Measurements from ENCODE around the gene CASD1.

CASD1 gene

DNA sequence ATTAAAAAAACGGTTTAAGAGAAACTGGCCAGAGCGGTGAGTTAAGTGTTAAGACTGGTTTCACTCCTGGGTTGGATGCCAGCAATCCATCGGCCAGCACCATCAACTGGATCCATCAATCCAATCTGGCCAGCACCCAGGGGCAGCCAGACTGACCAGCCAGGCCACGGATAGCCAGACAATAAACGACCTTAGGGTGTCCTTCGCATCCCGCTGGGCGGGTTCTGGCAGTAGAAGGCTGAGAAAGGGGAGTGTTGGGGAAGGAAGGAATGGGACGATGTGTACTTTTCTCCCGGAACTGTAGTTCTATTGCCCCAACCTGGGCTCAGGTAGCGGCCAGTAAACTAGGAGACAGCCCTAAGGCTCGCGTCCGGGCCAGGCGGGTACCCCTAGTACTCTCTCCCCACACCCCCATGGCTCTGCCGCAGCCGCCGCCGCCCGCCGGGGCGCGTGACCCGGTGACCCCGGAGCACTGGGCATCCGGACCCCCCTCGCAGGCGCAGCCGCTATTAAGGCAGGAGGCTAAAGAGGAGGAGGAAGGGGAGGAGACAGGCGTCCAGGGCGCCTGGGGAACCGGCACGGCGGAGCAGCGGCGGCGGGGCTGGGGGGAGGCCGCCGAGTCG lies at the start of gene CASD1:
Gene CASD1, plus strand, starts transcription at position 546 of the 623 bp plus-strand sequence. CDS start 276 bp downstream, outside the sequence.
- peak; percentile 38 to 74 for DNase-seq

DNA sequence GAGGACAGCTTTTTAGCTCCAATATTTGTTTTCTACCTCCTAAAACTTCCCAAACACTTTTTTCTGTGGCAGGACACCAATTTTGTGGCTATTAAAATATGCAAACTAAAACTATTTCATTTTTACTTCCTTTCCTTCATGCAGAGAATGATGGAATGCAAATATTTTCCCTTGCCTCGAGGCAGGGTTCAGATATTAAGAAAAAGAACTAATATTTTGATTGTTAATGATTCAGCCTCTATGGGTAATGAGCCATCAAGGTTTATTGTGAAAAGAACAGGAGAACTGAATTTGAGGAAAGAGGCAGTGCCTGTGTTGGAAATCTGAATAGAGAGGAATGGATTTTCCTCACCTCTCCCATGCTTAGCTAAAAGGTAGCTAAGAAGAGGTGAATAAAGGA lies 43.1 kb upstream of the CASD1 start:
- DNase-seq = no peak

DNA sequence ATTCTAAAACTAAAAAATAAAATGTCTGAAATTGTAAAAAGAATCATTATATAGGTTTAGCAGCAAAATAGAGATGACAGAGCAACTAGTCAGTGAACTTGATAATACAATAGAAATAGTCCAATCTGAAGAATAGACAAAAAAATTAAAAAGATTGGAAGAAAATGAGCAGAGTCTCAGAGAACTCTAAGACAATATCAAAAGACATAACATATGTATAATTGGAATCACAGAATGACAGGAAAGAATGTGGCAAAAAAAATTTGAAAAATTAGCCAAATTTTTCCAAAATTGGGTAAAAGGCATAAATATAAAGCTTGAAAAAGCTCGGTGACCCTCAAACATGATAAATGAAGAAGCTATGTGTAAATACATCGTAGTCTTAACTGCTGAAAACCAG lies 38.0 kb upstream of the CASD1 start:
- DNase-seq = no peak

DNA sequence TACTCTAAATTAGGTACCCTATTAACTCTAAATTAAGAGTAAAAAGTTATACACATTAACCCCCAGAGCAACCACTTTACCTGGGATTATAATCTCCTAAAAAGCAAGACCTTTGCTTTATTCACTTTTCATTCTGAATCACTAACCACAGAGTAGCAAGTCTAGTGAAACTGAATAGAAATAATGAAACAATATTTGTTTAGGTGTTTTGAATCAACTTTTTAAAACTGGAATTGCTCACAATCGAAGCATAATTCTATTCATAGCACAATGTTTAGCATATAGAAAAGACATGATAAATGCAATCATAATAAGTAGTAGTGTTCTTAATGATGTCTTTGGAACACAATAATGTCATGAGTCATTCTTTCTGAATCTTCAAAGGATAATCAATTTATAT lies 37.0 kb upstream of the CASD1 start:
- DNase-seq = no peak

DNA sequence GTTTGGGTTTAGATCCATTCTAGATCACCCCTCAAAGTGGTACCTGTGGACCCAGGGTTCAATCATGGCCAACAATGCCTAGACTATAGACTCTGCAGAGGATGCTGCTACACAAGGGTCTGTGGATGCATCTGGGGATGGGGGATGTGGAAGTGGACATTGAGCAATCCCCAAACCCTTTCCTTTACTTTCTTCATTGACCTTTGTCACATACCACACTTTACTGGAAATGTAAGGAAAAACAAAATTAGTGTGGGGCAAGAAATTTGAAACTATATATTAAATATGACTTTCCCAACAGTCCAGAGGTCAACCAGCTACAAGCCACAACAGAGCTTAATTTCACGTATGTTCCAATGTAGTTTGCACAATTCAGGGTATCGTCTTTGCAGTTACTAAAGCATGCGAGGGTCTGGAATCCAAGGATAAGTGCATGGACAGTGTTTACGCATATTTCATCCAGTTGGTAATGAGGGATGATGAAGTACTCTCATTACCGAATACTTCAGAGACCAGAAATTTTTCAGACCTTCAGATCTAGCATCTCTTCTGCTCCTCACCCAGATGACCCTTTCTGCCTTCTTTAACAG lies 33.3 kb upstream of the CASD1 start:
- DNase-seq = no peak

DNA sequence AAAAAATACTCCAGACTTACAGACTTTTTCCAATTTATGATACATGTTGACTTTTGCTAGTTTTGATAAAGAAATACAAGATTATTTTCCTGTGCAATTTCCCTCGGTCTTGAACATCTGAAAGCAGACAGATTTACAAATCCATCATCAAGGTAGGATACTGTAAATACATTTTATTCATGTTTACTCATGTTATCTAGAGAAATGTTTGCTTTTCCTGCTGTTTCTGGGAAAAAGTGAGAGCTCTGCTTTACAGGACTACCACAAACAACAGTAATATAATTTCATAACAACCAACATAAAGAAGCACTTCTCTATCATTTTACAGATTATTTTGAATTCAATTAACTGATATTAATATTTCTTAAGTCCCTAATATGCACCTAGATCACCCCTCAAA lies 31.7 kb upstream of the CASD1 start:
- no peak for DNase-seq

DNA sequence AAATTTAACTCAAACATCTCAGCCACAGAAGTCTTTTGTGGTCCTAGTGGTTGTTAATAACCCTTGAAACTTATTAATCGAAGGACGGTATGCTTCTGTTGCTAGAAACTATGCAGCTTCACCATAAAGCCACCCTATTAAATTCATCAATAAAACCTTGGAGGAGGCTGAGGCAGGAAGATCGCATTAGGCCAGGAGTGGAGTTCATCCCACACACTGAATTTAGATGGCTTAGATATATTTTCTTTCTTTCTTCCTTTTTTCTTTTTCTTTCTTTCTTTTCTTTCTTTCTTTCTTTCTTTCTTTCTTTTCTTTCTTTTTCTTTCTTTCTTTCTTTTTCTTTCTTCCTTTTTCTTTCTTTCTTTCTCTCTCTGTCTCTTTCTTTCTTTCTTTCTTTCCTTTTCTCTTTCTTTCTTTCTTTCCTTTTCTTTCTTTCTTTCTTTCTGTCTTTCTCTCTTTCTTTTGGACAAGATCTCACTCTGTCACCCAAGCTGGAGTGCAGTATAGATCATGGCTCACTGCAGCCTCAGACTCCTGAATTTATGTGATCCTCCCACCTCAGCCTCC lies 30.9 kb upstream of the CASD1 start:
- no peak for DNase-seq

DNA sequence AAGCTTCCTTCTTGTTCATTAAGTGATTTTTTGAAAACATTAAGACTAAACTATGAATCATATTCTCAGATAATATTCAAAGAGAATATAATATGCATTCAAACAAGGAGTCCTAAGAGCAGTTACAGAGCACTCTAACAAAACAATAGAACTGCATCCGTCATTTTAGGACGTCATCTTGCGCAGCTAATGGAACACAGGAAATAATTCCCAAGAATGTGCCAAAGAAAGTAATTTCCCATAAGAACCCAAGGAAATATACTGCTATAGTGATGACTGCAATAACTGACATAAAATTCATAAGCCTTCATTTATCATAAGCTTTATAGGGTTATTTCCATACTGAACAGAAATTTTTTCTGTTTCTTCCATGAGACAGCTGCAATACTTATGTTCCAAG lies 28.3 kb upstream of the CASD1 start:
- DNase-seq = no peak

DNA sequence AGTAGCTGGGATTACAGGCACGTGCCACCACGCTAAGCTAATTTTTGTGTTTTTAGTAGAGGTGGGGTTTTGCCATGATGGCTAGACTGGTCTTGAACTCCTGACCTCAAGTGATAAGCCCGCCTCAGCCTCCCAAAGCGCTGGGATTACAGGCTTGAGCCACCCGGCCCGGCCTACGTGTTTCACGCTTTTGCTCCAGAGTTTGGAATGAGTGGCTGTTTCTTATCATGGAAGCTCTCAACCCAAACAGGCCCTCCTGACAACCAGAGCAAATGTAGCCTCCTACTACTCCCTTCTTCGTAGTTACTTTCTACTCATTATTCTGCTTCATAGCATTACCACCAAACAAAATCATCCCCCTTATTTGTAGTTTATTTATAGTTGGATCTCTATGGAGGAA lies 26.8 kb upstream of the CASD1 start:
- DNase-seq = no peak

DNA sequence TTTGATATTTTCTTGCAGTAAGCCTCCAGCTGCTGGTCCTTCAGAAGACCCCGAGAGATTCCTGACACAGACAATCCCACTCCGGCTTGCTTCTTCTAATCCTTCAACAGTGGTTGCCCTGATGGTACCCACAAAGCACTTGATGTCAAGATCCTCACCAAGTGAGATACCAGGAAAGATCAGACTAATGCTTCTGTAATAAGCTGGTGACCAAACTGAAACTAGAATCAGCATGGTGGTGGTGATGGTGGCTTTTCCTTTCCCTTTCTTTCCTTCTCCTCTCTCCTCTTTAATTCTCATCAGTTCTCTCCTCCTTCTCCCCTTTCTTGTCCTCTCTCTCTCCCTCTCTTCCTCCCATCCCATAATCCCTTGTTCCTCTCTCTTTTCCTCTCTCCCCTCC lies 25.8 kb upstream of the CASD1 start:
- DNase-seq = no peak

DNA sequence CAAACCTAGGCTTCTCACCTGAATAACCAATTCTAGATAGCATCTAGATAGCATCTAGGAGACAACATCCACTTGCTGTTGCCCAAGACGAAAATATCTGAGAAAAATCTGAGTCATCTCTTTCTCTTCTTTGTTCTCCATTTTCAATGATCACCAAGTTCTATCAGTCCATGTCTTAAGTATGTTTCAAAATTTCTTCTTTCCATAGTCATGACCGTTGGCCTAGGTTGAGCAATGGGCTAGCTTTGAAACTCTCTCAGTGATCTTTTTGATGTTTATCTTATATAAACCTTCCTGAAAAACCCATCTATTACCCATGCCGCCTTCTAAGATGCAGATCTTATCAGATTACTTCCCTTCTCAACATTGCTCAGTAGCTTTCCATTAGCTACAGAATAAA lies 23.4 kb upstream of the CASD1 start:
- no peak for DNase-seq

DNA sequence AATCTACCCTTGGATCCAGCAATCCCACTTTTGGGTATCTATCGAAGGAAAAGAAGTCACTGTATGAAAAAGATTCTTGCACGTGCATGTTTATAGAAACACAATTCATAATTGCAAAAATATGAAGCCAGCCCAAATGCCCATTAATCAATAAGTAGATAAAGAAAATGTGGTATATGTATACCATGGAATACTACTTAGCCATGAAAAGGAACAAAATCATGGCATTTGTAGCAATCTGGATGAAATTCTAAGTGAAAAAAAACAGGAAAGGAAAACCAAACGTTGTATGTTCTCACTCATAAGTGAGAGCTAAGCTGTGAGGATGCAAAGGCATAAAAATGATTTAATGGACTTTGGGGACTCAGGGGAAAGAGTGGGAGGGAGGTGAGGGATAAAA lies 18.2 kb upstream of the CASD1 start:
- no peak for DNase-seq

DNA sequence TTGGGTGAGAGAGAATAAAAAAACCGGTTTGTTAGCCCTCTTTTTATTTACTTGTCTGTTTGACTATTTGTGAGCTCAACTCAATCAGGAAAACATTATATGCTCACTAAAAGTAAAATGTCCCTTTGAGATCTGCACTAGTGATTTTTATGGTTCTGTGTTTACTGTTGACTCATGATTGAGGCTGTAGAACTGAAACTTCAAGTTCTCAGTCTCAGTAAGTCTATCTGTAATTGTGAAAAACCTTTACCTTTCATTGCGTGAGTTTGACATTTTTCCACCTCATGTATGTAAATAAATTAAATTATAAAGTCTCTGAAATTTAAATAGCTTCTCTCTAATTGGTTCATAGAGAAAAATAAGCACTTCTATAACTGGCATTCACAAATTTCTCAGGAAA lies 17.0 kb upstream of the CASD1 start:
- no peak for DNase-seq

DNA sequence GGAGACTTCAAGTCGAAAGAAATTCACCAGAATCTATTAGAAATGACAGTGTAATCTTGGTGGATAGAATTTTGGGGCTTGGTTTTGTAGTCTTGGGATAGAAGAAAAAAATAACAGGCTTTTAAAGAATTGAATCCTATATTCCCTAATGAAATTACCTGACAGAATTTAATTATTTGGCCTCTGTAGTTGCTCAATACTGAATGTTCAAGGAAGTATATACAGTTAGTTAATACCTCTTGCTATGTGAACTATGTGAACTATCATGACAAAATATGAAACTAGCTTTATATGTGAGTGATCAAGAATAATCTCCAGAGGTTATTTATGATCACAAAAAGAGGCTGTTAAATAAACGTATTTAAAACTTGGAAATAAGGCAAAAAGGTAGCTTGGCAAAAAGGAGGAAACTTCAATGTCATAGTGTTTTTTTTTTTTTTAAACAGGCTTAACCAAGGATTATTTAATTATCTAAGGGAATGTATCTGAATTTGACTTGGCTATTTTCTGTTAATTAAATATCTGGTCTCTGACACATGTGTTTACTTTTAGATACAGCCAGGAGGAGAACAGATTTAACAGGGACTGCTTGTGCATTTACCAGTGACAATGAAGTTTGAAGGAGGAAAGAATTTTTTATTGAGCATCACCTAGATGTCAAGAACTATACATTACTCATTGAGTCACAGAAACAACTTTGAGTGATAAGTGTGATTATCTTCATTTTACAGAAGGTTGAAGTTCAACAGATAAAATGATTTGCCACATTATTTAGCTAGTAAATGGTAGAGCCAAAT lies 11.5 kb upstream of the CASD1 start:
- no peak for DNase-seq

DNA sequence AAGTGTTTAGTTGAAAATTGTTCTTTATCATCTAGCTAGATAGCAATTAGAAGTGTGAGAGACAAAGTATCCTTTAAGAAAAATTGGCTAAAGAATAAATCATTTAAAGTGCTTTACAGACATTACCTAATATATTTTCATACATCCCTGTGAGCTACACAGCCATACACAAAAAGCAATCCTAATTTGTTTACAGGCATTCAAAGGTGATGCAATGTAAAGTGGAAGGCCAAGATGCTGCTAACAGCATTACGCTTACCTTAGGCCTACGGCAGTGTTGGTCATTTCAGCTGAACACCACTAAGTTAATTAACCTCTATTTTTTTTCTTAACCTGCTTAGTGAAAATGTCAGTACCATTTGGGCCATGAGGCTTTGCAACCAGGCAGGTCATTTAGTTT lies 10.7 kb upstream of the CASD1 start:
- DNase-seq = no peak

DNA sequence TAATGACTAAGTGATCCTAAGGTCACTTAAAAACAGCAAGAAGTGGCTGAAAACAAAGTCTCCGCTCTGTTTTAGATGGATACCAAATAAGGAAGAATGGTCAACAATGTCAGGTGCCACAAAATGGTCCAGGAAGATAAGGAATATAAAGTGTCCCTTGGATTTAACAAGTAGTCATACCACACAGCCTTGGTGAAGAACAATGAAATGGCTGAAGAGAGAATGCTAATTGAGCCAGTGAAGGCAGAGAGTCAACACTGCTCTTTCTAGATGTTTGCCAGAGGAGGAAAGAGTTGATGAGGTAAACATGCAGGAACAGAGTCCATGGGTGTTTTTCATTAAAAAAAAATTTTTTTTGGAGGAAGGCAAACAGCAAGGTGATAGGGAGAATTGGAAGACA lies 2.1 kb upstream of the CASD1 start:
- no peak for DNase-seq

DNA sequence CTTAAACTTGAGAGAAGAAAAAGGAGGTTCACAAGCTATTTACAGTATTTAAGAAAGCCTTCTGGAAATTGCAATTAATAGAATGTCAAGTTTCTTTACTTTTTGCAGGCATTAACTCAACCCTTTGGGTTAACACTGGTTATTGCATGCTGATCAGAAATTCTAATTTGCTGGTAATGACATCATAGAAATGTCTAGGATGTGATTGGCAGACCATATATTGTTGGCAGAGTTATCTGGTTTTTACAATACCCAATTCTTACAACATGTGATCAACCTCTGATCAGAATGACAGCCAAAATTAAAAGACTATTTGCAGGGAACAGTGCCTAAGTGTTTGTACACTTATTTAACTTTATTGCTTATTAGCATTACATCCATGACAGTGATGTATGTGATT lies 1.6 kb upstream of the CASD1 start:
- no peak for DNase-seq

DNA sequence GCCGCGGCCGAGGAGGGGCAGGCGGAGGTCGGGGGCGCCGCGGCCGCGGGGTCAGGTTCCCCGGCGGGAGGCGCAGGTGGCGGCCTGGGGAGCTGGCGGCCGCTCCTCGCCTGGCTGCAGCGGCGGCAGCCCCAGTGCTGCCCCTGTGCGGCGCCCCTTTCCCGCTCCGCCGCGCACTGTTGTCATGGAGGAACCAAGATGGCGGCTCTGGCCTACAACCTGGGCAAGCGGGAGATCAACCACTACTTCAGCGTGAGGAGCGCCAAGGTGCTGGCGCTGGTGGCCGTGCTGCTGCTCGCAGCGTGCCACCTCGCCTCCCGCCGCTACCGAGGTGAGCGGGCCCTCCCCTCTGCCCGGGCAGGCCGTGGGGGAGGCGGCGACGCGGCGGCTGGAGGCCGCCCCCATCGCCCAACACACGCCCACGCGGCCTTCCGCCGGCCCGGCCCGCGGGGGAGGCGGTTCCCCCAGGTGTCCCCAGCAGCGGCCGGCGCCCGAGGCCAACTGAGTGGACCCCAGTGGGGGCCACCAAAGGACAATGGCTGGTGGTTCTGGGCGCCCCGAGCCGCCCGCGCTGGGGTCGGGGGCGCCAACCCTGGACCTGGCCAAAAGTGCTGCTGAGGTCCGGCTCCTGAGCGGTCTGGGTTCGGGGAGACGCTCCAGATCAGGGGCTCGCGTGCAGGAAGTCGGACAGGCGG lies 425 bp downstream of the CASD1 start:
- DNase-seq = peak; percentile 84 to 92

DNA sequence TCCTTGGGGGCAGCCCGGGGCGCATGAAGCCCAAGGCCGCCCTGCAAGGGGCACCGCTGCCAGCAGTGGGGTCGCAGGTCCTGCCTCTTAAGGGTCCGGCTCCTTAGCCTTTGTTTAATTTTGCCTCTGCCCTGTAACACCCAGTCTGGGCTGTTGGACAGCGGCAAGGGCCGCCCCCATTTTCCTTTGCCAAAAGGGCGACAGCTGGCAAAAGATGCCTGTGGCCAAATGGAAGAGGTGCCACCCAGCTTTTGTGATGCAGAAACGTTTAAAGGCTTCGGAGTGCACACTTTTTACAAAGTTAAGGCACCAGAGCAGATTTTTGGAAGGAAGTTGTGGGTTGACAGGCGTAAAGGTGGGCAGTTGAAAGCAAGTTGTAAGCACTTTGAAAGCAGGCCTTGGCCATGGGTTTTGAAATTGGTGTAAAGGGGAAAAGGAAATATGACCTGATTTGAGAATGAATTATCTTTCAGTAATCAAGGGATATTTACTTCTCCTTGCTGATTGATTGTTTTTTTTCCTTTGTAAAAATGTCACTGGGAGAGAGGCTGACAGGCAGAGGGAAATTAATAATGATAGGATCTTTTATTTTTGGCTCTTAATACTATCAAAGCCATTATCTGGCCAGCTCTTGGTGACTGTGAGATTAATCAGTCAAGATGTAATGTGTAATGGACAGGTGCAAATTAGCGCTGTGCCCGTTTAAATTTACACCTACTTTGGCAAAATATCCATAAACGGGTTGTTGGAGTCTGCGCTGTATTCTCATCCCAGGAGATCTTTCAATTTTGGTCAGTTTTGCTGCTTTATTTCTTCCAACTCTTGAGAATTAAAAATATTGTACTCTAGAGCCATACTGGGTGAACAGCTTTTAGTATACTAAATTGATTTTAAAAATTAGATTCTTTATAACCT lies 1.2 kb downstream of the CASD1 start:
- peak; percentile 75 to 90 for DNase-seq

DNA sequence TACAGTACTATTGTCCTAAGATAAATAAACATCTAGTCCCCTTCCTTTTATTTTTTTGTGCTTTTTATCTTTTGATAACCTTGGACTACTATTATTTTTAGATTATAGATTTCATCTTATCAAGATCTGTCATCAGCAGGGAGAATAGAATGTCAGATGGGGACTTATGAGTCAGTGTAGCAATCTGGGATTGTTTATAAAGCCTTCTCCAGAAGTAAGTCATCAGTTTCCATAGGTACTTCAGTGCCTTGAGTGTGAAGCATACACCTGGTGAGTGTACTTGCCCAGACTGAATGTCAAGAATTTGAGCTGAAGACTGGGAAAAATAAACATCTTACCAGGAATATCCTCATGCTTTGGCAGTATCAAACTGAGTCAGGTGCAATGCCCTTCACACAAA lies 2.1 kb downstream of the CASD1 start:
- DNase-seq = peak in 1 of 2 experiments; percentile 27

DNA sequence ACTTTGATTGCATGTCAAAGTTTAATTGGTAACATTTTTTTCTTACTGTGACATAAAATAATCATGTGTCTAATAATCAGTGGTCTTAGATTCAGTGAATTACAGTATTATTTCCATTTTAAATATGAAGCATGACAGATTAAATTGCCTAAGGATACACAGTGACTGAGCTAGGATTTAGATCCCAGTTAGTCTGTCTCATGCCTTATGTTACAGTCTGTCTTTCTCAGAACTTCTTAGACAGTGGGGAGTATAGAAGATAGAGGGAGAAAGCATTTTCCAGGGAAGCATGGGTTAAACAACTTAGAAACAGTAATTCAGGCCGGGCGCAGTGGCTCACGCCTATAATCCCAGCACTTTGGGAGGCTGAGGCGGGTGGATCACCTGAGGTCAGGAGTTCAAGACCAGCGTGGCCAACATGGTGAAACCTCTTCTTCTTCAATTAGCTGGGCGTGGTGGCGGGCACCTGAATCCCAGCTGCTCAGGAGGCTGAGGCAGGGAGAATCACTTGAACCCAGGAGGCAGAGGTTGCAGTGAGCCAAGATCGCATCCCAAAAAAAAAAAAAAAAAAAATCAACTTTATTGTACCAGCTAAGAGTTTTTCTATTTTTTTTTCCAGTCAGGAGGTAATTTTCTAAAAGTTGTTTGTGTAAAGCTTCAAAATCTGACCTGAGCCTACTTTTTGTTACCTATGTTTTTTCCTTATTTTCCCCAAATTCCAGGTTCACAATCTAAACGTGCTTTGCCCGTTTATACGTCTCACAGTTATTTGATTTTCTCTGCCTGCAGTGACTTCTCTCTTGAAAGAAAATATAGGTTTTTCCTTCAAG lies 3.3 kb downstream of the CASD1 start:
- DNase-seq = peak in 1 of 2 experiments; percentile 42

DNA sequence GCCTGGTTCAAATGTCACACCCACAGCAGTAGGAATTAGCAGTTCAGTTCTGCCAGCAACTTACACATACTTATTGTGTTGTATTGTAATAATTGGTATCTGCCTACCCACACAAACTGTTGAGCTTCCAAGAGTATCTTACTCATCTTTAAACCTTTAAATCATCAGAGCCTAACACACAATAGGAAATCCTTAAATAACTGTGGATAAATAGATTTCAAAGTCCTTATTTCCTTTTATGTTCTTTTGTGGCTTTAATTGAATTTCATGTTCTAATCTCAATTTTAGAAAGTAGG lies 3.9 kb downstream of the CASD1 start:
- peak in 1 of 2 experiments; percentile 41 for DNase-seq
